ENCODE measurements around the gene MAN1A2.

- TF ChIP-seq CTCF (IDR thresholded peaks at IDR 0.05), result no peak
- TF ChIP-seq, protein P1, sequence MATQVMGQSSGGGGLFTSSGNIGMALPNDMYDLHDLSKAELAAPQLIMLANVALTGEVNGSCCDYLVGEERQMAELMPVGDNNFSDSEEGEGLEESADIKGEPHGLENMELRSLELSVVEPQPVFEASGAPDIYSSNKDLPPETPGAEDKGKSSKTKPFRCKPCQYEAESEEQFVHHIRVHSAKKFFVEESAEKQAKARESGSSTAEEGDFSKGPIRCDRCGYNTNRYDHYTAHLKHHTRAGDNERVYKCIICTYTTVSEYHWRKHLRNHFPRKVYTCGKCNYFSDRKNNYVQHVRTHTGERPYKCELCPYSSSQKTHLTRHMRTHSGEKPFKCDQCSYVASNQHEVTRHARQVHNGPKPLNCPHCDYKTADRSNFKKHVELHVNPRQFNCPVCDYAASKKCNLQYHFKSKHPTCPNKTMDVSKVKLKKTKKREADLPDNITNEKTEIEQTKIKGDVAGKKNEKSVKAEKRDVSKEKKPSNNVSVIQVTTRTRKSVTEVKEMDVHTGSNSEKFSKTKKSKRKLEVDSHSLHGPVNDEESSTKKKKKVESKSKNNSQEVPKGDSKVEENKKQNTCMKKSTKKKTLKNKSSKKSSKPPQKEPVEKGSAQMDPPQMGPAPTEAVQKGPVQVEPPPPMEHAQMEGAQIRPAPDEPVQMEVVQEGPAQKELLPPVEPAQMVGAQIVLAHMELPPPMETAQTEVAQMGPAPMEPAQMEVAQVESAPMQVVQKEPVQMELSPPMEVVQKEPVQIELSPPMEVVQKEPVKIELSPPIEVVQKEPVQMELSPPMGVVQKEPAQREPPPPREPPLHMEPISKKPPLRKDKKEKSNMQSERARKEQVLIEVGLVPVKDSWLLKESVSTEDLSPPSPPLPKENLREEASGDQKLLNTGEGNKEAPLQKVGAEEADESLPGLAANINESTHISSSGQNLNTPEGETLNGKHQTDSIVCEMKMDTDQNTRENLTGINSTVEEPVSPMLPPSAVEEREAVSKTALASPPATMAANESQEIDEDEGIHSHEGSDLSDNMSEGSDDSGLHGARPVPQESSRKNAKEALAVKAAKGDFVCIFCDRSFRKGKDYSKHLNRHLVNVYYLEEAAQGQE (IDR thresholded peaks at IDR 0.05; ENCODE audit: insufficient read depth in 1 of 2, low read depth in 2 of 2, low read length in 1 of 2), result no peak
Observed at GRCh38 chr1:117466761-117467160, 99.5 kb downstream of the MAN1A2 start.

All from Panc1 (cell line).